Common myeloid progenitor, CD34-positive (primary cell): ENCODE data around the gene STMN1.

ENCODE experiments used
- CTCF ChIA-PET: fragments of 350-600 bp; sonication (Branson Sonifier 250); formaldehyde crosslinking; loops from one replicate; lab custom pipeline; 2021; ENCODE audit warnings: antibody characterized with exemption; lab: Charles Lee
- POLR2A ChIA-PET: fragments of 350-600 bp; sonication (Branson Sonifier 250); formaldehyde crosslinking; loops from one replicate; lab custom pipeline; 2021; ENCODE audit warnings: antibody characterized with exemption; lab: Charles Lee
- DNase-seq, 3 donors: peaks; one replicate each; pipeline versions ENCODE4 v3.0.0 to v3.0.0-alpha.2; 2013
- H3K27ac ChIP-seq, 2 experiments: 1 replicate in 1 of 2; 2 replicates in 1 of 2; pipeline ENCODE4 v1.7.0; 2013; ENCODE audit warnings: inconsistent platforms in 2 of 2, low read length in 2 of 2, mild to moderate bottlenecking in 2 of 2, low read depth in 1 of 2, moderate library complexity in 1 of 2; ENCODE audit not compliant: severe bottlenecking in 2 of 2, insufficient read depth in 1 of 2, poor library complexity in 1 of 2
- H3K27me3 ChIP-seq, 5 experiments: replicated peaks in 2 of 5; 1 replicate in 3 of 5; 2 replicates in 2 of 5; pipeline versions ENCODE4 v1.6.1 to v1.7.0; 2013; ENCODE audit warnings: low read length in 4 of 5, mild to moderate bottlenecking in 2 of 5, moderate library complexity in 2 of 5, inconsistent platforms in 1 of 5; ENCODE audit not compliant: insufficient read depth in 5 of 5, control insufficient read depth in 4 of 5
- H3K36me3 ChIP-seq, 4 experiments: 1 replicate in 2 of 4; 2 replicates in 2 of 4; pipeline versions ENCODE4 v1.6.1 to v1.7.0; 2013; ENCODE audit warnings: low read length in 3 of 4, control low read depth in 1 of 4, mild to moderate bottlenecking in 1 of 4; ENCODE audit not compliant: control insufficient read depth in 4 of 4, insufficient read depth in 4 of 4
- H3K4me1 ChIP-seq, 4 experiments: 1 replicate in 3 of 4; 2 replicates in 1 of 4; pipeline versions ENCODE4 v1.6.1 to v1.7.1; 2013; ENCODE audit warnings: low read length in 3 of 4, mild to moderate bottlenecking in 3 of 4, control low read depth in 1 of 4, inconsistent platforms in 1 of 4, moderate library complexity in 1 of 4; ENCODE audit not compliant: control insufficient read depth in 4 of 4, insufficient read depth in 4 of 4; ENCODE audit errors: control extremely low read depth in 1 of 4
- H3K4me3 ChIP-seq, 7 experiments: 1 replicate in 4 of 7; 2 replicates in 3 of 7; pipeline versions ENCODE4 v1.5.1 to v1.7.0; 2013; ENCODE audit warnings: mild to moderate bottlenecking in 7 of 7, low read length in 6 of 7, moderate library complexity in 6 of 7, inconsistent platforms in 2 of 7, low read depth in 2 of 7, control low read depth in 1 of 7; ENCODE audit not compliant: insufficient read depth in 4 of 7, control insufficient read depth in 1 of 7; ENCODE audit errors: extremely low read depth in 1 of 7
- H3K9me3 ChIP-seq, 5 experiments: 1 replicate in 4 of 5; 2 replicates in 1 of 5; pipeline versions ENCODE4 v1.6.1 to v1.7.1; 2013; ENCODE audit warnings: low read length in 4 of 5, mild to moderate bottlenecking in 2 of 5, inconsistent platforms in 1 of 5, low read depth in 1 of 5, moderate library complexity in 1 of 5; ENCODE audit not compliant: control insufficient read depth in 4 of 5, insufficient read depth in 2 of 5; ENCODE audit errors: control extremely low read depth in 1 of 5
- WGBS: methylation state at CpG from one replicate; pipeline ENCODE4 v1.1.5; 2013; ENCODE audit not compliant: insufficient coverage; 5-methylcytosine and 5-hydroxymethylcytosine counted together

Gene STMN1

DNA sequence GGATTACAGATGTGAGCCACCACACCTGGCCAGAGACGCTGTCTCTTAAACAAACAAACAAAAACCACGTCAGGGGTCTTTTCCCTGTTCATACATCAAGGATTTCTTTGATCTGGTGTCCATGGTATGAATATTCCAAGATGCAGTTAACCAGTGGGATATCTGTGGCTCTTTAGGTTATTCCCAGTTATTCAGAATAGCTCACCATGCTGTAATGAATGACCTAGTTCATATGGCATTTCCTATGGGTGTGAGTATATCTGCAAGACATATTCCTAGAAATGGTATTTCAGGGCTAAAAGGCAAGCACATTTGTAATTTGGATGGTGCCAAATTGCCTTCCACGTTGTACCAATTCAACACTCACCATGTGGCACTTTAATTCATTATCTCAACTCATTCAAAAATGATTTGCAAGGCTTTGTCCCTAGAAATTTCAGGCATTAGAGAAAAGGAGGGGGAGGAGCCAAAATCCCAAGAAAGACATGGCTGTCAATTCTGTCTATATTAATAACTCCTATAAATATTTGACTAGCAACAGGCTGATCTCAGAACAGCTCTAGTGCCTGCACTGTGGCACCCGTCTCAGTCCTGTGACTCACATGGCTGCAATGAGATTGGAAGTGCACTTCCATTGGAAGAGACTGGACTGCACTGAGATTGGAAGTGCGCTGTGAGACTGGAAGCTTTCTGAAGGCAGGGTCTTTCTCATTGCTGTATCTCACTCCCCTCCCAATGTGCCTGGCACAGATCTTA lies 6.0 kb upstream of the STMN1 start:
- H3K27me3 ChIP-seq: peaks cover 0 to 3% (median 0%) of the 10 kb centered on the region in 5 experiments
- no peak overlapping the region for H3K4me3 ChIP-seq
- H3K27ac ChIP-seq: no peak overlapping the region
- DNase-seq: no peak
- 98% methylated on average over 3 of the region's 5 CpGs for WGBS
- ChIA-PET CTCF (interaction anchor here (1.2 to 2.8 kb wide), 3 partner anchors 9 to 16 kb away, joined by 3 to 10 read pairs (median 9); no protein-coding TSS in a partner anchor), POLR2A (no interaction called here)
- no peaks in the 10 kb centered on the region for H3K4me1 ChIP-seq
- H3K9me3 ChIP-seq: no peaks in the 10 kb centered on the region
- H3K36me3 ChIP-seq: no peaks in the 10 kb centered on the region

DNA sequence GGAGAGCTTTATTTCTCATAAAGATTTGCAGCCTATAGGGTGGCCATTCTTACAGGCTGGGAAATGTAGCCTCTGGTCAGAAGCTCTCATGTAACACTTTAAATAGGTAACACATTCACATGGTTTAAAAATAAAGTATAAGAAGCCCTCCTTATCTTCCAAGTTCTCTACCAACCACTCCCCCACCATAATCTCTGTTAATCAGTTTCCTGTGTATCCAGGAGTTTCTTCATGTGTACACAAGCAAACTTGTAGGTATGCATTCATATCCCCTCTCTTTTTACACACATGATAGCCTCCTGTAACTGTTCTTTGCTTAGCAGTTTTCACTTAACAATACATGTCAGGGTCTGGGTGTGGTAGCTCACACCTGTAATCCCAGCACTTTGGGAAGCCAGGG lies 4.9 kb upstream of the STMN1 start:
- CTCF ChIA-PET: interaction anchor here (2.8 kb wide), 1 partner anchor 15 kb away, joined by 10 read pairs; no protein-coding TSS in a partner anchor
- DNase-seq: no peak
- Histone ChIP-seq H3K27me3 (peaks cover 0 to 3% (median 0%) of the 10 kb centered on the region in 5 experiments), H3K4me3 (no peak overlapping the region), H3K36me3 (no peaks in the 10 kb centered on the region), H3K4me1 (peaks cover 0 to 8% (median 3%) of the 10 kb centered on the region in 4 experiments), H3K27ac (no peak overlapping the region), H3K9me3 (no peaks in the 10 kb centered on the region)
- POLR2A ChIA-PET: no interaction called here

DNA sequence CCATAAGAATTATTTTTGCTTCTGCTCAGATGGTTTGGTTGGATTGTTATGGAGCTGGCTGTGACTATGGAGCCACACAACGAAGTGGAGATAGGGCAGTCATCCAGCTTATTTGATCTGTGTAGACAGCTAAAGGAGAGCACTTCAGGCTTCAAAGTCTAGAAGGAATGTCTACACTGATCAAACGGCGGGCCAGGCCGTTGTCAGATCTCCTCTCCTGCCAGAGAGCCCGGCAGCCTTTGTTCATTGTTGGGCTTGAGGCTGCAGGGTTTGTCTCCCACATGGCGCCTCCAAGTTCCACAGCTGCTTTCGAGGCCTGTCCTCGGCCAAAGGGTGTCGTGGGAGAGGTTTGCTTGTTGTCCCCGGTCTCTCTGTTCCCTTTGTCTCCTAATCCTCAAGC lies 2.8 kb upstream of the STMN1 start:
- 87% methylated on average over 6 of the region's 10 CpGs for WGBS
- CTCF ChIA-PET: interaction anchor here (0.9 to 20.1 kb wide), 3 partner anchors 13 to 90 kb away, joined by 4 to 368 read pairs (median 5); partner anchors contain the start of gene PAFAH2

DNA sequence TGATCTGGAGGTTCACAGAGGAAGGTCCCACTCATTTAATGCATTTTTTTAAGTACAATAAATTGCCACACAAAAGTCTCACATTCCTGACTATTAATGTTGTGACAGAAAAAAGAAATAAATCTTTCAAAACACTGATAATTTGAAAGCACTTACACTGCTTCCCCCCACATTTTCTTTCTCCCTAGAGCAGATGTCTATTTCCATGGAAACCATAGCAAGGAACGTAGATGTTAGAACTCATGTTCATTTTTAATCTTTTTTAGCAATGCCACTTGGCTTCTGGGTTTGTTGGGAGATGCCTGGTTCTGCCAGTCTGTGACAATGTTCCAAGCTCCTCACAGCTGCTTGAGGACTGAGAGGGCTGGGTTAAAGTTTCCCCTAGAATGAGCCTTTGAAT lies 1.9 kb upstream of the STMN1 start:
- ChIA-PET POLR2A (no interaction called here), CTCF (interaction anchor here (1.2 to 20.1 kb wide), 2 partner anchors 13 to 91 kb away, joined by 5 to 368 read pairs; partner anchors contain the start of gene PAFAH2)
- no peak for DNase-seq

More for the DNA sequence above, 2.8 kb upstream of the STMN1 start:
- H3K27ac ChIP-seq: no peak overlapping the region
- H3K4me3 ChIP-seq: no peak overlapping the region
- H3K27me3 ChIP-seq: peaks cover 0 to 3% (median 0%) of the 10 kb centered on the region in 5 experiments
- no peaks in the 10 kb centered on the region for H3K9me3 ChIP-seq
- POLR2A ChIA-PET: interaction anchor here (1.2 kb wide), 1 partner anchor 13 kb away, joined by 4 read pairs; no protein-coding TSS in a partner anchor
- no peak for DNase-seq
- peaks cover 0 to 6% (median 0%) of the 10 kb centered on the region in 4 experiments for H3K36me3 ChIP-seq
- peaks cover 6 to 19% (median 12%) of the 10 kb centered on the region in 4 experiments for H3K4me1 ChIP-seq

DNA sequence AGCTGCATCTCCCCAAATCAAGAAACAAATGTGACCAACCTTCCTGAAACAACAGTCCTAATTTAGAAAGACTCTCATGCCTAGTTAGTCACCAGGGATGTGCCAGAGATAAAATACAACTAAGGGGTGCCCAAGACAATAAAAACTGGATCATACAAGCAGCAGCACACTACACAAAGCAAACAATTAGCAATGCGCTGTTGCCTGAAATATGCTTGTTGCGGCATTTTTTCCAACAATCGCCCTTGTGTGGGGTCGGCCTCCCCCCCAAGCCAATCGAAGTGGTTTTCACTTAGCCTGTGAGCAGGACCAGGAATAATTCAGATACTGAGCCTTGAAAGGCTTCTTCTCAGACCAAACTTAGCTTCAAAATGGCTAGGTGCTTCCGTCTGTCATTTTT lies 1.4 kb upstream of the STMN1 start:
- ChIA-PET POLR2A (no interaction called here), CTCF (interaction anchor here (1.4 to 20.1 kb wide), 2 partner anchors 12 to 92 kb away, joined by 5 to 368 read pairs; partner anchors contain the start of gene PAFAH2)
- 91% methylated on average over 6 of the region's 6 CpGs for WGBS
- no peak for DNase-seq
- Histone ChIP-seq H3K4me3 (no peak overlapping the region), H3K9me3 (no peaks in the 10 kb centered on the region), H3K4me1 (peaks cover 8 to 29% (median 21%) of the 10 kb centered on the region in 4 experiments), H3K36me3 (peaks cover 1 to 21% (median 8%) of the 10 kb centered on the region in 4 experiments), H3K27me3 (peaks cover 0 to 3% (median 0%) of the 10 kb centered on the region in 5 experiments), H3K27ac (no peak overlapping the region)

More for the DNA sequence above, 1.9 kb upstream of the STMN1 start:
- H3K27me3 ChIP-seq: peaks cover 0 to 3% (median 0%) of the 10 kb centered on the region in 5 experiments
- no peak overlapping the region for H3K4me3 ChIP-seq
- peaks cover 8 to 28% (median 20%) of the 10 kb centered on the region in 4 experiments for H3K4me1 ChIP-seq
- peaks cover 0 to 15% (median 4%) of the 10 kb centered on the region in 4 experiments for H3K36me3 ChIP-seq
- no peak overlapping the region for H3K27ac ChIP-seq
- 100% methylated on average over 1 of the region's 1 CpG for WGBS
- H3K9me3 ChIP-seq: no peaks in the 10 kb centered on the region

DNA sequence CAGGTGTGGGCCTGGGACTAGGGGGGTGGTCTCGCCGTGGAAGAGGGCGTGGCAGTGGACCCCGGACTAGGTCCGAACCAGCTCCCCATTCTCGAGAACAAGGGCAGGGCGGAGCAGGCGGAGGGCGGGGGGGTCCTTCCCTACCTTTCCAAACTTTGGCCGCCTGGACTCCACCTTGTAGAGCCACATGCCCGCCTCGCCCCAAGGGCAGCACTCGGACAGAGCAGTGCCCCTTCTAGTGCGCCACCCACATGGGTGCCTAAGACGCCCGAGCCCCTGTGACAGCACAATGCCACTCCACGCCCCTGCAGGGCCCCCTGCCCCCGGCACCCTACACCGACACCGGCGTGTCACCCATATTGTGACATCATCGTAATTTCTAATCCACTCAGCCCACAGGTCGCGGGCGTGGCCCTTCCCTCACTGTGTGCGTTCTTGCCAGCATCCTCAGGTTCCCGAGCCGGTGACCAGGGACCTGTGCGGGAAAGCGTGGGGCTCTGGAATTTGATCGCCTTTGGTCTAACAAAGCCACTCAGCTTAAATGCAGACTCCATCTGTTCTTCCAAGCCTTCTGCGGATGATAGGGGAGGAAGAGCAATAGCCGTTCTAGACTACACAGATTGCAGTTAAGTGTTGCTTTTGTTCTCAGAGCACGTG lies 553 bp upstream of the STMN1 start:
- H3K4me1 ChIP-seq: peaks cover 8 to 29% (median 21%) of the 10 kb centered on the region in 4 experiments
- CTCF ChIA-PET: interaction anchor here (1.4 to 20.1 kb wide), 2 partner anchors 11 to 92 kb away, joined by 5 to 368 read pairs; partner anchors contain the start of gene PAFAH2
- H3K9me3 ChIP-seq: no peaks in the 10 kb centered on the region
- H3K36me3 ChIP-seq: peaks cover 4 to 29% (median 12%) of the 10 kb centered on the region in 4 experiments
- POLR2A ChIA-PET: no interaction called here
- peak in 2 of 3 donors; percentile 44 to 67 for DNase-seq
- peak overlapping the region; percentile 55 to 99 (median 83) for H3K4me3 ChIP-seq
- WGBS: 20% methylated on average over 26 of the region's 34 CpGs
- peaks cover 0 to 3% (median 0%) of the 10 kb centered on the region in 5 experiments for H3K27me3 ChIP-seq
- H3K27ac ChIP-seq: no peak overlapping the region
